ENCODE data around the gene PEX5.
A peak's percentile ranks its signal among the peaks of the same experiment; 100 is the strongest.

PEX5 gene

DNA sequence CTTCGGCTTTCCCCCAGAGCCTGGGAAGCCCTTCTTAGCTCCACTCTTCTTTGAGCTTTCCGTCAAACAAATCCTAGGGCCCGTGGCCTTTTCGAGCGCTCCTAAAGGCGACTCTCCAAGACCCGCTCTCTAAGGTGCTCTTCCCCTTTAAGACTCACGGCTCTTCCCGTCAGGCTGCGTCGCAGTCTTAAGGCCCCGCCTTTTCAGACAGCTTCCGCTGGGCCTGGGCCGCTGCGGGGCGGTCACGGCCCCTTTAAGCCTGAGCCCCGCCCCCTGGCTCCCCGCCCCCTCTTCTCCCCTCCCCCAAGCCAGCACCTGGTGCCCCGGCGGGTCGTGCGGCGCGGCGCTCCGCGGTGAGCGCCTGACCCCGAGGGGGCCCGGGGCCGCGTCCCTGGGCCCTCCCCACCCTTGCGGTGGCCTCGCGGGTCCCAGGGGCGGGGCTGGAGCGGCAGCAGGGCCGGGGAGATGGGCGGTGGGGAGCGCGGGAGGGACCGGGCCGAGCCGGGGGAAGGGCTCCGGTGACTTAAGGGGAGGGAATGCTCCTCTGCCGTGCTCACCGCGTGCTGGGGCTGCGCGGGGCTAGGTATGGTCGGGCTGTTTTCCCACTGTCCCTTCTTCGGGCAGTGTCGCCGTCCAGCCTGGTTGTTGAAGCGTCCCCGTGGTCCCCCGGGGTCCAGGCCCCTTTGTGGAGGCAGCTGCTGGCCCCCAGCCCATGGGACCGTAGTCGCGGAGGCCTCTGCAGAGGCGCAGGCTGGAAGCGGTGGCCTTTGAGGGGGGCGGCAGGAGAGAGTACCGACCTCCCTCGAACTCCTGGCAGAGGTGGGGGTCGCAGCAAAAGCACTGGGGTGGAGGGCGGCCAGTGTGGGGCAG, at the start of gene PEX5:
PEX5 (plus strand) TSS at position 289 of the 870 bp plus-strand sequence. CDS start 692 bp downstream, outside the sequence.
- DNase-seq = peak; percentile 94

DNA sequence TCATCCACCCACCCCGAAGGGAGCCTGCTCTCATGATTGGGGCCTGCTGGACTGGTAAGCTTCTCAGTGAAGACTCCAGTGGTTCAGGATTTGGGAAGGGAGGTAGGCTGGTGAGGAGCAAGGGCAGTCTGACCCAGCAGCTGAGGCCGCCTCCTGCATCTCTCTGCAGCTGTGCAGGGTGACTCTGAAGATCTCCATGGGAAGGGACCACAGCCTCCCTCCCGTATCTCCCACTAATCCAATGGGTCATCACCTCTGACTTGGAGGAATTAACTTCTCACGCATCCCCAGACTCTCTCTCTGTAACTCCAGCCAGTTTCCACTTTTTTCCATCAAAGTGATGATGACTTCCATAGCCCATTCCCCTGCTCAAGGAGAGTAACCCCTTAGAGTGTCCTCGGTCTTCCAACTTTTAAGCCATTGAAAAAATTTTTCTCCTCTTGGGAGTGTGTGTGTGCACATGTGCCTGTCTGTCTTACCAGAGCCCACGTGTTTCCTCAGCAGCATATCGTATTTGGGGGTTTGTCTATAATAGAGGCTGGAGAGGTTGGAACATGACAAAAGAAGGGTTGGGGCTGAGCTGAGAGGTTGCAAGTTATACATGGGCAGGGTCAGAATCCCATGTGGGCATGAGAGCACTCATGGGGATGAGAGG, 48.0 kb upstream of the PEX5 start:
- DNase-seq = no peak

DNA sequence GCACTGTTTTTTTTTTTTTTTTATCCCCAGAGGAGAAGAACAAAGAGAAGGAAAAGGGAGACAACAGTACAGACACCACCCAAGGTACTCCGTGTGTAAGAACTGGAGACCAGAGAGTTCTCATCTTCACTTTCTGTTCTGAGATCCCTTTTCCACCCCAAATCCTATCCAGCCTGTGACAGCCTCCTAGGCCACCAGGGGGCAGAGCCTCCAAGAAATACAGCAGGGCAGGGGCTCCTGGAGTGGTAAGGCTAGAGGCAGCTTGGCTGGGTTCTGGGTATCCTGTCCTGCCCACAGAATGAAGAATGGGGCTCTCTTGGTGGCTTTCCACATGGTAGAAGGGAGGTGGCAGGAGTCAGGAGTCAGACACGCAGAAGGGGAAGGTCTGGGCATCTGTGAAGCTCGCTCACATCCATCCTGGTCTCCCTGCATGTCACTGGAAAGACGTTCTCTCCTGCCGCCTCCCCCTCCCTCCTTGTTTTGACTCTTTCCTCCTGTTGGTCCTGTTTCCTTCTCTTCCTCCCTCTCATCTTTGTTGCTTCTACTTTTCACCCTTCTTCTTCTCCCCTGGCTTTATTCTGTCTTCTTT, 47.3 kb upstream of the PEX5 start:
- peak; percentile 86 for DNase-seq

DNA sequence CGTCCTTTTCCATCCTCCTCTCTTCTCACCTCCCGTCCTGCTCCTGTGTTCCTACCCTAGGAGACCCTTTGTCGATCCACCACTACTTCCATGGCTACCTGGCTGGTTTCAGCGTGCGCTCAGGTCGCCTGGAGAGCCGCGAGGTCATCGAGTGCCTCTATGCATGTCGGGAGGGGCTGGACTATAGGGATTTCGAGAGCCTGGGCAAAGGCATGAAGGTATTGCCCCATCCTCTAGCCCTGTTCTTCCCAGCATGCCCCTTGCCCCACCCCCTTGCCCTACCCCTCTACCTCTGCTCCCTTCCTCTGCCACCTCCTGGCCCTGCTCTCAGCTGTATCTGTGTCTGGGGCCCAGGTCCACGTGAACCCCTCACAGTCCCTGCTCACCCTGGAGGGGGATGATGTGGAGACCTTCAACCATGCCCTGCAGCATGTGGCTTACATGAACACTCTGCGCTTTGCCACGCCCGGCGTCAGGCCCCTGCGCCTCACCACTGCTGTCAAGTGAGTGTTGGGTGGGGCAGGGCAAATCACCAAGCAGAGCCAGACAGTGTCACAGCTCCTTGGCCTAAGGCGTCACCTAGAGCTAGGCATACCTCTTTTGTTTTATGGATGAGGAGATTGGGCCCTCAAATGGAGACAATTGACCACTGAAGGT, 46.5 kb upstream of the PEX5 start:
- DNase-seq = no peak

DNA sequence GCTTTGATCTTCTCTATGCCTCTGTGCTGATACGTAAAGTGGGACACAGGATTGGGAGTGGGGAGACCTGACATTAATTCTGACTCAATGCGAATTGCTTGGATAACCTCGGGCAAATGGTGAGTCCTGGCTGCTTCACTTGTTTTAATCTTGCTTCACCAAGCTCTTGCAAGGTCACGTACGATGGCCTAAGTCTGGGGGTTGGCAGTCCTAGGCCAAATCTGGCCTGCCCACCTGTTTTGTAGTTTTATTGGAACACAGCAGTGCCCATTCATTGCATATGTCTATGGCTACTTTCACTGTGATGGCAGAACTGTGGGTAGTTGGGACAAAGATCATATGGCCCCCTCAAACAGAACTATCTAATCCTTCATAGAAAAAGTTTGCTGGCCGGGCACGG, 45.9 kb upstream of the PEX5 start:
- DNase-seq = no peak

DNA sequence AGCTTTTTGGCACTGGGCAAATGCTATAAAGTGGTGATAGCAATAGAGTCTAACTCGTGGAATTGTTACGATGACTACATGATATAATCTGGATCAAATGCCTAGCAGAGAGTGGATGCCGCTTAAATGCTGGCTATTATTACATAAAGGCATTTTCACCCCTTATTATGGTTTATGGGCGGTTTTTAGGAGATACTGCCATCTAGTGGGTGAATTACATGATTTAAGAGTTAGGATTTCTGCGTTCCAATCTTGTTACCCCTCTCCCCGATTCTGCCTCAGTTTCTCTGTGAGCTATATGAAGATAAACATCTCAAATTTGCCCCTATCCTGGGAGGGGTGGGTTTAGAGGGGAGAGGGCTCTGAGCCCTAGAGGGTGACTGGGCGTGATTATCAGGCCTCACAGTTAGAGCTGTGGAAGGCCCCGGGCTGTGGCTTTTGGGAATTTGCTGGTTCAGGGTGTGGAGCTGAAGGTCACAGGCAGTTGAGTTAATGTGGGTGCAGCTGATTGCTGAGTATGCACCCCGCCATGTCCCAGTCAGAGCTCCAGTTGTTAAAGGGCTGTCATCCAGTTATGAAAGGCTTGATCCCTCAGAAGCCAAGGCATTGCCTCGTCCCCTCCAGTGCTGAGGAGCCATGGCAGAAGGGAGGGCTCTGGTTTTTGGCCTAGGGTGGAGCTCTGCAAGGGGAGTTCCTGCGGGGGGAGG, 44.9 kb upstream of the PEX5 start:
- peak; percentile 58 for DNase-seq

DNA sequence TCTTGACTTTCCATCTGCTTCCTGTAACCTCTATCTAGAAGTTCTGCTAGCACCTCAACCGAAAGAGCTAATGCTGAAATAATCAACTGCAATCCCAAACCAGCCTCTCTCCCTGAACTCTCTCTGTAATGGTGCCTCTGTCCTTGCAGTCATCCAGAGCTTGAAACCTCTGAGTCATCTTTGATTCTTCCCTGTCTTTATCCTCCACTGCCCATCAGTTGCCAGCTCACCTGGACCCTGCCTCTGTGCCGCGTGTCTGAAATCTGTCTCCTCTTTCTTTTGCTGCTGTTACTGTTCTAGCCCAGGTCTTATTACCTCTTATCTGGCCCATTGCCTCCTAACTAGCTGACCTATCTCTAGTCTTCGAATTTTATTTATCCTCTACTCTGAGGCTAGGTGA, 43.8 kb upstream of the PEX5 start:
- DNase-seq = no peak

DNA sequence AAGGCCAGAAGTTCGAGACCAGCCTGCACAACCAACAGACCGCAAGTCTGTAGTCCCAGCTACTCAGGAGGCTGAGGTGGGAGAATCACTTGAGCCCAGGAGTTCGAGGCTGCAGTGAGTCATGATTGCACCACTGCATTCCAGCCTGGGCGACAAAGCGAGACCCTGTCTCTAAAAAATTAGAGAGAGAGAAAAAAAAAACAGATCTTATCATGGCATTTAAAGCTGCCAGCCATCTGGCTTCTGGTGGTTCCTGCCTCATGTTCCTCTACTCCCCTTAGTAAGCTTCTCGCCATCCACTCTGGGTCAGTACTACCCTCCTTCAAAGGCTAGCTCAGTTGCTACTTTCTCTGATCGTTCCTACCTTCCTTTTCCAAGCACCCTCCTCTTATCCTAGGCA, 43.3 kb upstream of the PEX5 start:
- DNase-seq = no peak

DNA sequence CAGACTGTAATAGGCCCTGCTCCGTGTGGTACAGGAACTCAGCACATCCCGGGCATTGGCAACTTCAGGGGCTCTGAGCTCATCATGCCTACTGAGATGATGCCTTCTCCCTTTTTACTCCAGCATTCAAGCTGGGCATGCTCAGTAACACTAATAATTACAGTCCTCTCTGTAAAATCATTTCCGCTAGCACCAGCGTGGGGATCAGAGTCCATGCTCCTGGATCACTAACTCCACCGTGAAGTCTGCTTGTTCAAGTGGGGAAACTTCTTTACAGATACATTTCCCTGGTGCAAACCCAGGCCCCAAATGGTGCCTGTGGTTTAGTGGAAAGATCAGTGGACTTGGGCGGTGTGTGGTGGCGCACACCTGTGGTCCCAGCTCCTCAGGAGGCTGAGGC, 42.6 kb upstream of the PEX5 start:
- DNase-seq = no peak

DNA sequence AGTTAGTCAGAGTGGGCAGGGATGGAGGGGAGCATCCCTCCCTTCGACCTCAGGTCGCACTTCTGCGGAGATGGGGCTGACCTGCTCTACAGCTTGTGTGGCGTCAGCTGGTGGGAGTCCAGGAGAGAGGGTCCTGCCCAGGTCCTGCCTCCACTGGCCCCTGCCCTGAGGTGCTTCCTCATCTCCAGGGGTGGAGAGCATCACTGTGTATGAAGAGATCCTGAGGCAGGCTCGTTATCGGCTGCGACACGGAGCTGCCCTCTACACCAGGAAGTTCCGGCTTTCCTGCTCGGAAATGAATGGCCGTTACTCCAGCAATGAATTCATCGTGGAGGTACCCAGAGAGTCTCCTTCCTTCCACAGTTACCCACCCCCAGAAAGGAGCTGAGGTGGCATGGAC, 39.1 kb upstream of the PEX5 start:
- no peak for DNase-seq

DNA sequence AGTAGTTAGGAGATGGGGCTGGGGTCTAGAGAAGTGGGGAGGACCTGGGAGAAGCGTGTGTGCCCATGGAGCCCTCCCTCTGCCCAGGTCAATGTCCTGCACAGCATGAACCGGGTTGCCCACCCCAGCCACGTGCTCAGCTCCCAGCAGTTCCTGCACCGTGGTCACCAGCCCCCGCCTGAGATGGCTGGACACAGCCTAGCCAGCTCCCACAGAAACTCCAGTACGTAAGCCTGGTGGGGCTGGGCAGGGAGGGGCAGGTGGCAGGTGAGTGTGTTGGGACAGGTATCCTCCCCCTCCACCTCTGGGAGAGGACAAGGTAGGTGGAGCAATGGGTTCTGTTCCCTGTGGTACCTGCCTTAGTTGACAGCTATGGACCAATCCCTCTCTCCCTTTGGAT, 38.6 kb upstream of the PEX5 start:
- DNase-seq = no peak

DNA sequence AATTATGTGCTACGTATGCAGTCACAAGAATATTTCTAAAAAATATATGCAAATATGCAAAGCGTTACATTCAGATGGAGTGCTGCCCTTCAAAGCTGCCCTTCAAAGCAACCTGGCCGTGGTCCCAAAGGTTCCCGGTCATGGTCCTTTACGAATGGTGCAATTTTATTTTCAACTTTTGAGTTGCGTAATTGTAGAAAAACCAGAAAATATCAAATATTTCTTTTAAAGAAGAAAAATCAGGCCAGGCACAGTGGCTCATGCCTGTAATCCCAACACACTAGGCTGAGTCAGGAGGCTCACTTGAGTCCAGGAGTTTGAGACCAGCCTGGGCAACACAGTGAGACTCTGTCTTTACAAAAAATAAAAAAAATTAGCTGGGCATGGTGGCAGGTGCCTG, 38.0 kb upstream of the PEX5 start:
- no peak for DNase-seq

DNA sequence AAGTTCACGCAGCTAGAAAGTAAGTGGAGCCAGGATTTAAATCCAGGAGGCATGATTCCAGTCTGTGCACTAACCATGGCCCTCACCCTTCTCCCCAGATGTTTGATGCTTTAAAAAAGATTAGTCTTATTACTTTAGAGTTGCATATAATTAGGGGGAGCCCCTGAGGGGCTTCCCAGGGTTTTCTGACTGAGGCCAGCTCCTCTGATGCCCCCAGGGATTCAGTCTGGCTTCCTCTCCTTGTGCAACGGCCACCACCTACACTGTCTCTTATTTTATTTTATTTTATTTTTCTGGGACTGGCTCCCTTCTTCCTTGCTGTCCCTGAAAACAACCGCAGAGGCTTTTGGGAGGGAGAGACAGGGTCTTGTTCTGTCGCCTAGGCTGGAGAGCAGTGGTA, 36.7 kb upstream of the PEX5 start:
- DNase-seq = no peak

DNA sequence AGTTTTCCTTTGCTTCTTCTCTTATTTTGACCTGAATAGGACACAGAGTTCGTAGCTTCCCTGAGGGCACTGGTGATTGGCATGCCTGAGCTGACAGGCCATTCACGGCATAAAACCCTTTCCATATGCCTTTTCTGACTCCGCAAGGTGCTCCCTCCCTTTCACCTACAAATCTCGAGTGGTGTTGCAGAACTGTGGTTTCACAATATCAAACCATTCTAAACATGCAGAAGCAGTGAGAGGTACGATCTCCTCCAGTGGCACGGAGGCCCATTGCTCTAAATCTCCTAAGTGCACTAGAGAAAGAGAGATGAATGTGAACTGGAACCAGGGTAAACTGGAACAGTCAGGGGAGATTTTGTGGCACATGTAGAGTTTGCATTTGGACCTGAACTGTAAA, 35.4 kb upstream of the PEX5 start:
- no peak for DNase-seq

DNA sequence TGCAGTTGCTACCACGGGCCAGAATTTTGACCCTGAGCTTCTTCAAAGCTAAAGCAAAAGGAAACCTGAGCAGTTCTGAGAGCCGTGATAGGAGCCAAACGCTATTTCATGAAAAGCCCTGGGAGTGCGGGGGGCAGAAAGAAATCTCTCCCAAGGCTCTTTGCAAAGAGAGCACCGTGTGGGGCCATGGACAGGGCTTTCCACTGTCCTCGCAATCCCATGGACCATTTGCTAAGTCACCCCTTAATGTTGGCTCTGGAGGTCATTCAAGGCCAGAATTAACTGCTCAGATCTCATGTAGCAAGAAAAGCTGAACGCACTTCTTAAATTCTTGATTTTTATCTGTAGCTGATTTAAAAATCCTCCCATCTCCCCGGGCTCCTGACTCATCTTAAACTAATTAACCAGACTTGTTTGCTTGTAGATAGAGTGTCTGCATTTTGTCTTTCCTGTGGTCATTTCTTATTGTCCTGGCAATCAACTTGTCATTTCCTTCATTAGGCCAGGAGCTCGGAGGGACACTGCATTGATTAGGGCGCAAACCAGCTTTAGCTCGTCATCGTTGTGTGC, 34.5 kb upstream of the PEX5 start:
- no peak for DNase-seq

DNA sequence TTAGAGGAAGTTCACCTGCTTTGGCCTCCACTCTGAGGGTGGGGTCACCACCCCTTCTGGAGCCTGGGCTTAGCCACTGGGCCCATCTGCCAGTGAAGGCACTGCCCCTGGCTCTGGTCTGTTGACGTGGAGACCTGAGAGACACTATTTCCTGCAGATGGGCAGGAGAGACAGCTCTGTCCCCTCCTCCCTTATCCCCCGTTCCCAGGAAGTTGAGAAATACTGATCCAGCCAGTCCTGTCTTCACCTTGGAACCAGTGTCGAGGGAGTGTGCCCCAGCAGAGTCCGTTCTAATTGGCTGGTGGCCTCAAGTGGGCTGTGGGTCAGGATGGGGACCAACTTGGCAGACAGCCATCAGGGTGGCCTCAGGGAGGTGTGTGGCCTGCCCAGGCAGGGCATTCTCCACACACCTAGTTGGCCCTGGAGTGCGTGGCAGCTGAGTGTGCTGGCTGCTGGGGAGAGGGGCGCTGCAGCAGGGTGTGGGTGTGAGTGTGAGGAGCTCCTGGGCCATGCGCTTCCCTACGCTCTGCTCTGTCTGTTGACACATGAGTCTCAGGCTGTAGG, 33.9 kb upstream of the PEX5 start:
- DNase-seq = no peak

DNA sequence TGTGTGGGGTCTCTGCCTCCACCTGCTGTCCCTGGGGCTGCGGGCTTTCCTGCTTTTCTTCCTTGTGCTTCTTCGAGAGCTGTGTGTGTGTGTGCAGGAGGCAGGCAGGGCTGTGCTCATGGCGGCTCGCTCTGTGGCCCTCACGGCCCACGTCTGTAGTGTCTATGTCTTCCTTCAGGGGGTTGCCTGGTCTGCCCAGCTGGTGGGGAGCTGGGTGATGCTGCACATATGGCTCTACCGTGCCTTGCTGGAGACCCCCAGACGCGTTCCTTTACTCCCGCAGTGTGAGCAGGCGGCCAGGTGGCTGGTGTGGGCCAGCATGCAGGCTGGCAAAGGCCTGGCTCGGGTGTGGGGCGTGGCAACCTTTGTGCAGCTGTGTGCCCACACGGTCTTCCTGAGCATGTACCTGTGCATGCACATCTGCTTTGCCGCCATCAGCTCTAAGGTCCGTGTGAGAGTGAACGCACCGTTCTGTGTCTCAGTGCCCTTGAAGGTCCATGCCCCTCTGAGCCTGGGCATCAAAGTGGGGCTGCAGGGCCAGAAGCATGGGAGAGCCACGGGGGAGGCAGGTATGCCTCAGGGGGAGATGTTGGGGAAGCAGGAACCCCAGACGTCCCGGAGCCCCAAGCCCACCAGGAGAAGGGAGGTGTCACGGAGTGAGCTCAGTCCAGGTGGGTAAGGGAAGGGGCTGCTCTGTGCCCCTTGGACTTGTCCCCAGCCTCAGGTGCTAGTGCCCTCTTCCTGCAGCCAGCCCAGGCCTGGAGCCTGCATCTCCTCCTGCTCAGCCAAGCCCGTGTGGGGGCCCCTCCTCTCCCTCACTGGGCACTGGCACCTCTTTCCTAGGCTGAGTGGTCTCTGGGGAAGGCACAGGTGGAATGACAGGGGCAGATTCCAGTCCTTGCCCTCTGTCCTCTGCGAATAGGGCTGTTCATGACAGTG, 33.0 kb upstream of the PEX5 start:
- DNase-seq = no peak

DNA sequence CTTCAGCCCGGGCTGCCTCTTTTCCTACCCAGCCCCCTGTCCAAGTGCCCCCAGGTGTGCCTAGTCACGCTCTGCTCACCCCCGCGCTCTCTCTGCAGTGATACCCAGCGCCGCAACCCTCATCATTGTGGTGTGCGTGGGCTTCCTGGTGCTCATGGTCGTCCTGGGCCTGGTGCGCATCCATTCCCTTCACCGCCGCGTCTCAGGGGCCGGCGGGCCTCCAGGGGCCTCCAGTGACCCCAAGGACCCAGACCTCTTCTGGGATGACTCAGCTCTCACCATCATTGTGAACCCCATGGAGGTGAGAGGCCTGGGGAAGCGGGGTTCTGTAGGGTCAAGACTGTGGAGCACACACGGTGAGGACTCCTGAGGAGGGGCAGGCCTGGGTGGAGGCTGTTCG, 32.1 kb upstream of the PEX5 start:
- DNase-seq = no peak

DNA sequence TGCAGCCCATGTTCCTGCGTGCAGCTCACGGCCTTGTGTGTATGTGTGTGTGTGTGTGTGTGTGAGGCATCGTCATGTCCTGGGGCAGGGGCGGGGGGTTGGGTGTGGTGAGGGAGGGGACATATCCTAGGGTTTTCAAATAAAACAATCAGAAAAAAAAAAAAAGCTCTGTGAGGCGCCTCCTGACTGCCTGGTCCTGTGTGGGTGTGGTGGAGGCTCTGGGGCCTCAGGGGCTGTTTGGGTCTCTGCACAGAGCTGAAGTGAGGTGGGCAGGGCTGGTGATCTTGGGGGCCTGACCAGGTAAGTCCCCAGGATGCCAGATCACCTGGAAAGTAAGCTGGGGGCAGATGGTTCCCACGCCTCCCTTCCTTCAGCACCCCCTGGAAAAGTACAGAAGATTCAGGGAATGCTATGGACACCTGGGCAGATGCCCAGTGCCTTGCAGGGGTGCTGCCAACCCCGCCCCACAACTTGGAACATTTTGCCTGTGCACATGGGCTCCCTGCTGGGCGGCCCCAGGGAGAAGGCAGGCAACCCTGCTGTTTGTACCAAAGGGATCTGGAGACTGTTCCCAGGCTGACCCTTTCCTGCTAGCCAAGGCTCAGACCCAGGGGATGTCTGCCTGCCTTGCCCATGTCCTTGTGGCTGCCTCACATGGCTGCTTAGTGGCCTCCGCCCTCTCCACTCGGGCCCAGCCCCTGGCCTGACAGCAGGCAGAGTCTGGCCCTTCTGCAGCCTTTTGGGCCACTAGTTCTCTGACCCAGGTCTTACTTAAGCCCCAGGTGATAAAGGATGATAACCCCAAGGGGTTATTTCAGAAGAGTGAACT, 30.5 kb upstream of the PEX5 start:
- DNase-seq = no peak

DNA sequence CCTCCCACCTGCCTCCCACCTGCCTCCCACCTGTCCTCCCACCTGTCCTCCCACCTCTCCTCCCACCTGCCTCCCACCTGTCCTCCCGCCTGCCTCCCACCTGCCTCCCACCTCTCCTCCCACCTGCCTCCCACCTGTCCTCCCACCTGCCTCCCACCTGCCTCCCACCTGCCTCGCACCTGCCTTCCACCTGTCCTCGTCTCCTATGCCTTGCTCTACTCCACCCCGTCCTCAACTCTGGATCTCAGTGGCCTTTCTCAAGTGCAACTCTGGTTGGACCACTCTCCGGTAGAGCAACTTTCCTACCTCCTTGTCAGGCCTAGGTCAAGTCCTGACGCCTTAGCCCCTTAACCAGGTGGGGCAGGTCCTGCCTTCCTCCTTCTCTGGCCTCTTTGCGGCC, 29.3 kb upstream of the PEX5 start:
- DNase-seq = no peak
